Heart right ventricle (tissue), 16 donors: ENCODE measurements around the gene GRK1. TPM values are rescaled to one million over a fixed set of nuclear protein-coding genes. Genes with fewer than 3 reads are reported as not detected.

ENCODE experiments used
- ATAC-seq, 8 donors: fragments of 200-7000 bp; cut with Tn5 transposase; one replicate each; pipeline ENCODE4 v1.9.1; 2020; ENCODE audit warnings: mild to moderate bottlenecking in 8 of 8, moderate library complexity in 8 of 8, moderate number of reproducible peaks in 1 of 8
- DNase-seq, 2 donors: peaks; one replicate each; pipeline ENCODE4 v3.0.0-alpha.2; 2020
- H3K27ac ChIP-seq, 10 donors: fragments of 200-600 bp; sonication (generic) in 2 of 10; one replicate each; pipeline versions ENCODE4 v1.5.0 to v1.8.0; 2020 to 2022; ENCODE audit warnings: mild to moderate bottlenecking in 3 of 10
- H3K27me3 ChIP-seq, 7 donors: fragments of 200-600 bp; one replicate each; pipeline ENCODE4 v1.8.0; 2021 to 2022; ENCODE audit warnings: mild to moderate bottlenecking in 2 of 7
- H3K36me3 ChIP-seq, 9 donors: fragments of 200-600 bp; sonication (generic) in 1 of 9; one replicate each; pipeline versions ENCODE4 v1.5.0 to v1.8.0; 2020 to 2022; ENCODE audit warnings: mild to moderate bottlenecking in 2 of 9
- H3K4me1 ChIP-seq, 9 donors: fragments of 200-600 bp; sonication (generic) in 1 of 9; one replicate each; pipeline versions ENCODE4 v1.5.0 to v1.8.0; 2020 to 2022; ENCODE audit warnings: mild to moderate bottlenecking in 4 of 9
- H3K4me3 ChIP-seq, 10 donors: fragments of 200-600 bp; sonication (generic) in 2 of 10; one replicate each; pipeline versions ENCODE4 v1.5.0 to v1.8.0; 2020 to 2022; ENCODE audit warnings: mild to moderate bottlenecking in 7 of 10, moderate library complexity in 2 of 10
- H3K9me3 ChIP-seq, 11 donors: fragments of 200-600 bp in 10 of 11; sonication (generic) in 2 of 11; one replicate each; pipeline versions ENCODE4 v1.5.0 to v1.8.0; 2013 to 2022; ENCODE audit warnings: mild to moderate bottlenecking in 2 of 11, control low read depth in 1 of 11, moderate library complexity in 1 of 11
- CTCF ChIP-seq, 9 donors: fragments of 200-600 bp; sonication (generic) in 2 of 9; IDR thresholded peaks; one replicate each; pipeline versions ENCODE4 v1.5.0 to v1.8.0; 2021 to 2022; ENCODE audit warnings: antibody characterized with exemption in 9 of 9, mild to moderate bottlenecking in 5 of 9, moderate library complexity in 1 of 9
- WGBS, 2 donors: extraction: QIAGEN DNeasy Blood & Tissue Kit; methylation state at CpG; one replicate each; pipeline ENCODE4 v1.1.7; 2013; ENCODE audit warnings: inconsistent platforms in 1 of 2; 5-methylcytosine and 5-hydroxymethylcytosine counted together
- intact Hi-C, 10 donors: fragments of 100-400 bp; cut with DNase I; formaldehyde crosslinking; loops; one replicate each; pipeline versions ENCODE4 v1.11.1 to v1.14.2; 2022
- polyA plus RNA-seq, 2 donors: library from polyadenylated mRNA; stranded (reverse); fragments of 200-250 nt; gene quantifications; one replicate each; pipeline ENCODE4 v1.2.3, GENCODE V29; 2013
- total RNA-seq, 10 donors: library from RNA; stranded (reverse); fragmentation: NEBNext Ultra II Directional in 3 of 10; extraction: Animal tissue kit (Norgen Biotek cat#: 25700) in 3 of 10; gene quantifications; one replicate each; pipeline versions ENCODE4 v1.2.1 to v1.2.4, GENCODE V29; 2021 to 2023
- donor health status: Arrhythmogenic right ventricular cardiomyopathy.
- donor health status: ischemic (EF 13 %, LVEDD 7.1; RV severe dilation, severe dysfunction).
- donor health status: healthy with polysubstance abuse.
- donor health status: DM: no; HTN: yes; CAD: no.
- donor health status: DM: no; HTN: no; CAD: no.
- donor health status: ischemic (EF 25% LVEDD 6.9; RV normal size, moderate dysfunction).
- donor health status: ischemic (EF 25% LVEDD 5.7; RV mildly dilated, moderate dysfunction).
- donor health status: healthy.
- donor health status: DM: yes; HTN: yes; CAD: no.
- donor health status: Ischemic cardiomyopathy.
- donor health status: ischemic (EF 35%, LVEDD 5.7; RV mildly dilated, moderate dysfunction).
- donor health status: nonischemic (EF 11% LVEDD 7.7; RV severe dilation, severe dysfunction).
- donor health status: DM: yes; HTN: yes; CAD: no.
- donor health status: PGD.
- donor health status: ischemic (EF 29% LVEDD 5.4; RV normal size, mild dysfunction).
- donor health status: nonischemic (EF 23%, LVEDD 6.1; RV moderate dilation, normal function).

GRK1 gene
- total and polyA plus RNA-seq, 12 donors: 0.01 to 0.79 (median 0.18) TPM; not detected in 4

GRCh38 chr13:113754242-113754641 is 87.2 kb downstream of the GRK1 start:
- DNase-seq (no peak), ATAC-seq (no peak)
- Histone ChIP-seq H3K9me3 (no peaks in the 10 kb centered on the region), H3K27ac (no peak overlapping the region), H3K36me3 (no peaks in the 10 kb centered on the region), H3K4me3 (no peak overlapping the region), H3K27me3 (peaks cover 0 to 5% (median 0%) of the 10 kb centered on the region in 7 donors), H3K4me1 (peaks cover 0 to 13% (median 0%) of the 10 kb centered on the region in 9 donors)
- intact Hi-C loops: no loop called here
- 77 to 78% methylated on average over 7 of the region's 7 CpGs for WGBS, 2 donors
- TF ChIP-seq CTCF (IDR thresholded peaks at IDR 0.05): no peak

- ATAC-seq (no peak), DNase-seq (no peak)
- TF ChIP-seq CTCF (IDR thresholded peaks at IDR 0.05): no peak
- intact Hi-C loops: no loop called here
- Histone ChIP-seq H3K4me3 (no peak overlapping the region), H3K4me1 (peaks cover 0 to 16% (median 2%) of the 10 kb centered on the region in 9 donors), H3K27me3 (peaks cover 0 to 6% (median 0%) of the 10 kb centered on the region in 7 donors), H3K36me3 (no peaks in the 10 kb centered on the region), H3K27ac (no peak overlapping the region), H3K9me3 (no peaks in the 10 kb centered on the region)
- WGBS, 2 donors: 69 to 75% methylated on average over 15 of the region's 15 CpGs
Measured at GRCh38 chr13:113754691-113755090, 87.7 kb downstream of the GRK1 start.

GRCh38 chr13:113756441-113757097 is 89.5 kb downstream of the GRK1 start:
- no peaks in the 10 kb centered on the region for H3K9me3 ChIP-seq
- ATAC-seq: no peak
- no peak for TF ChIP-seq CTCF (IDR thresholded peaks at IDR 0.05)
- H3K36me3 ChIP-seq: no peaks in the 10 kb centered on the region
- 92 to 94% methylated on average over 20 of the region's 20 CpGs for WGBS, 2 donors
- intact Hi-C loops: no loop called here
- H3K4me3 ChIP-seq: no peak overlapping the region
- H3K27me3 ChIP-seq: peaks cover 0 to 22% (median 0%) of the 10 kb centered on the region in 7 donors
- H3K27ac ChIP-seq: no peak overlapping the region
- no peak for DNase-seq
- H3K4me1 ChIP-seq: peaks cover 0 to 27% (median 12%) of the 10 kb centered on the region in 9 donors

GRCh38 chr13:113758651-113759524 is 91.9 kb downstream of the GRK1 start, which contains the start of gene TMEM255B:
Gene TMEM255B (plus strand): TSS chr13:113759226. CDS start chr13:113759270, 44 bp downstream.
- intact Hi-C loops: loop anchor here in 1 of 10 donors (2.0 kb wide), 1 partner anchor 58 kb away; no protein-coding TSS in a partner anchor
- Histone ChIP-seq H3K27me3 (peaks cover 0 to 26% (median 0%) of the 10 kb centered on the region in 7 donors), H3K36me3 (no peaks in the 10 kb centered on the region), H3K27ac (peak within 1 kb of the TSS; percentile 37 to 93 (median 74)), H3K9me3 (no peaks in the 10 kb centered on the region), H3K4me3 (peak within 1 kb of the TSS; percentile 52 to 83 (median 68)), H3K4me1 (peaks cover 0 to 27% (median 12%) of the 10 kb centered on the region in 9 donors)
- WGBS, 2 donors: 2% methylated on average over 62 to 80 of the region's 80 CpGs
- ATAC-seq (peak; percentile 95 to 97 (median 97)), DNase-seq (peak; percentile 89 to 90)
- TF ChIP-seq CTCF (IDR thresholded peaks at IDR 0.05): peak; percentile 14 to 75 (median 45)
